ENCODE measurements around the gene ATP5PF. TPM values are rescaled to one million over a fixed set of nuclear protein-coding genes. Genes with fewer than 3 reads are reported as not detected.
"Not testable (repeated sequence)": the region's sequence is repeated elsewhere in the genome, so short reads cannot be mapped to it uniquely, and the experiment has no call there.

Gene ATP5PF
- total RNA-seq, 1 donor from 2014 or later, result 152 TPM

DNA sequence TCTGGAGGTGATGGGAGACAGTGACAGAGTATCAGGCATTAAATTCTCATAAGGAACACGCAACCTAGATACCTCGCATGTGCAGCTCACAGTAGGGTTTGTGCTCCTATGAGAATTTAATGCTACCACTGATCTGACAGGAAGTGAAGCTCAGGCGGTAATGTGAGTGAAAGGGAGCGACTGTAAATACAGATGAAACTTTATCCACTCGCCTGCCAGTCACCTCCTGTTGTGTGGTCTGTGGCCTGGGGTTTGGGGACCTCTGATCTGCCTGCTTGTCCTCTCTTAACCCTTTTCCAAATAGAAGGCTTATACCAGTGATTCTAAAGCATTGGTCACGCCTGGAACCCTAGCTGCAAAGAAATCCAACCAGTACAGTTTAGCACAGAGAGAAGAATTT is 15.4 kb upstream of the ATP5PF start:
- no peak for DNase-seq (ENCODE audit: low spot score)
- H3K27me3 Mint-ChIP-seq (ENCODE audit: insufficient read depth), result no peaks in the 10 kb centered on the region
- H3K4me3 Mint-ChIP-seq, result no peak overlapping the region
- H3K9me3 Mint-ChIP-seq, result no peaks in the 10 kb centered on the region
- H3K4me1 Mint-ChIP-seq (ENCODE audit: low read depth), result peaks cover 13% of the 10 kb centered on the region
- intact Hi-C loops (cut with micrococcal nuclease), result no loop called here
- H3K36me3 Mint-ChIP-seq (ENCODE audit: low read depth), result peaks cover 34% of the 10 kb centered on the region
- peak overlapping the region; percentile 71 for H3K27ac Mint-ChIP-seq

DNA sequence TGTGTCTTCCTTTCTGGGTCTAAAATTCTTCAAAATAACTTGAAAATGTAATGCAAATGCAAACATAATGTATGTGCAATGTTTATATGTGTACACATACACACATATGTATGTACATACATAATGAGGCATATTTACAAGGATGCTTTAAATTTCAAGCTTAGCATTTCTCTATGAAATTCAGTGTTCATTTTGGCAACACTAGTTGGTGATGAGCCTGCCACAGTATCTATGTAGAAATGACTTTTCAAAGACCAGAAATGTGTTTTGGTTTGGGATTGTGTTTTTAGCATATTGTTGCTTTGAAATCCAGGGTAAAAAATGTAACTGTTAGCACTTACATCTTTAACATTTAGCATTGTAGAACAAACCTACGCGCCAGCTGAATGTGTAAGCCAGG is 10.2 kb upstream of the ATP5PF start:
- no peak for DNase-seq (ENCODE audit: low spot score)
- Mint-ChIP-seq H3K36me3 (ENCODE audit: low read depth) (peaks cover 18% of the 10 kb centered on the region), H3K4me1 (ENCODE audit: low read depth) (peaks cover 2% of the 10 kb centered on the region)

DNA sequence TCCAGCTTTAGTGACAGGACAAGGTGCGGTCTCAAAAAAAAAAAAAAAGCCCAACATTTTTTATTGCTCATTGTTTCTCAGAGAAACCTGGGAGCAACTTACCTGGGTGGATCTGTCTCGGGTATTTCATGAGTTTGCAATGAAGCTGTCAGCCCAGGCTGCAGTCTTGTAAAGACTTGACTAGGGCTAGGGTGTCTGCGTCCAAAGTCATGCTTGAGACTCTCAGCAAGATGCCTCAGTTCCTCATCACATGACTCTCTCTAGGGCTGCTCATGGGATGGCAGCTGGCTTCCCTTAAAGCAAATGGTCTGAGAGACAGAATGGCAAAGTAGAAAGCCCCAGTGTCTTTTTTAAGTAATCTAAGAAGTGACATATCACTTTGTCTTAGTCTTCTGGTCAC is 8.2 kb upstream of the ATP5PF start:
- peaks cover 6% of the 10 kb centered on the region for H3K4me1 Mint-ChIP-seq (ENCODE audit: low read depth)
- H3K4me3 Mint-ChIP-seq, result no peak overlapping the region
- peaks cover 14% of the 10 kb centered on the region for H3K36me3 Mint-ChIP-seq (ENCODE audit: low read depth)
- no peak for DNase-seq (ENCODE audit: low spot score)
- H3K27ac Mint-ChIP-seq, result no peak overlapping the region
- intact Hi-C loops (cut with micrococcal nuclease), result no loop called here
- no peaks in the 10 kb centered on the region for H3K9me3 Mint-ChIP-seq
- no peaks in the 10 kb centered on the region for H3K27me3 Mint-ChIP-seq (ENCODE audit: insufficient read depth)

More for the DNA sequence above, 10.2 kb upstream of the ATP5PF start:
- Mint-ChIP-seq H3K27ac (no peak overlapping the region), H3K4me3 (no peak overlapping the region), H3K9me3 (no peaks in the 10 kb centered on the region), H3K27me3 (ENCODE audit: insufficient read depth) (no peaks in the 10 kb centered on the region)
- intact Hi-C loops (cut with micrococcal nuclease), result no loop called here

DNA sequence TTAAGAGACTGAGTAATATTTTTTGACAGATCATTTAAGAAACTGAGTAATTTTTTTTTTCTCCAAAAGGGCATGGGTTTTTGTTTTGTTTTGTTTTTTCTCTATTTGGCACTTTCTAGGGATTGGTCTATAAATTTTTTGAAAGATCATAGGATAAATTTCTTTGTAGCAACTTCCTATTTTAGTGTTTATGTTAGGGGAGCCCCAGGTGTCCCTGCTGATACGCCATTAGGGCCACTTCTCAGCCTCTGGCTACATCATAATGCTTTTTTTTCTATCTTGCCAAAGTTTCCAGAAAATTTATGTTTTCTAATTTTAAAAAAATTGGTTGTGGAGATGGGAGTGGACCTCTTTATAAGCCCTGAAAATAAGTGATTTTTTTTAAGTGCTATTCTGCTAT is 2.7 kb upstream of the ATP5PF start:
- Mint-ChIP-seq H3K27me3 (ENCODE audit: insufficient read depth) (no peaks in the 10 kb centered on the region), H3K9me3 (no peaks in the 10 kb centered on the region), H3K4me1 (ENCODE audit: low read depth) (peaks cover 39% of the 10 kb centered on the region), H3K4me3 (no peak overlapping the region), H3K27ac (no peak overlapping the region), H3K36me3 (ENCODE audit: low read depth) (peaks cover 9% of the 10 kb centered on the region)
- intact Hi-C loops (cut with micrococcal nuclease), result loop anchor here (2.0 to 10.0 kb wide), 2 partner anchors 19 to 127 kb away; no protein-coding TSS in a partner anchor
- DNase-seq (ENCODE audit: low spot score), result no peak

DNA sequence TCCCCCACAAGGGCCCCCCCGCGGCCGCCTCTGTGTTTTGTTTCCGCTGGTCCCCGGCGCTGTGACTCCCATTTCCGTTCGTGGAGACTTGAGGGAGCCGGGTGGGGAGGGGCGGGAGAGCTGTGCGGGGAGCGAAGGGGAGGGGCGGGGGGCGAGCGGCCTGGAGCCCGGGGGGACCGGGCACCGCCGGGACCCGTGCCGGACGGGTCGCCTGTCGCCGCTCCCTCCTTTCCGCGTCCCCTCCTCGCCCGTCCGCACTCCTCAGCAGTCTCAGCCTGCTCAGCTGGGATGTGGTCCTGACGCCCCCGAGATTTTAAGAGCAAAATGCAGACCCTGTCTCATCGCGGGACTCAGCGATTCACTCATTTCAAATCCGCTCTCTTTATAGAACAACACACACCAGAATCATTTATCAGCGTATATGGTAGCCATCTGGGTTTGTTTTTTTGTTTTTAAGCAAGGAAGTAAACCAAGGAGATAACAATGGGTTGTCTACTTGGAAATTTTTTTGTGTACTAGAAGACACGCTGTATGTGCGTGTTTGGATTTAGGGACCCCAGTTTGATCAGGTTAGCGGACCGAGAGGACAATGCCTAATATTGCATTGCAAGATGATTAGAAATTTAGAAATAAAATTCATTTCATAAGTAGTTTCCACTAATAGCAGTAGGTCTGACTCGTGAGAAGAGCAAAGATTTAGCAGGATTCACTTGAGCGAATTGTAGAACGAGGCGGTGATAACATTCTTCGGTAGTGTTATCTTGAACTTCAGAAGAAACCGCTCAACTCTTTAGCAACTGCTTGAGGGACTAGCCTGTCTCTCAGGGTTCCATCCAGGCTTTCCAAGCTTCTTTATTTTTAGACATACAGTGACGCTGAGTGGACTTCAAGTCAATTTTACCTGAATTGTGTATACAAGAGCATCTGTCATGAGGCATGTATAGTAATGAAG is 1.2 kb upstream of the ATP5PF start:
- no peaks in the 10 kb centered on the region for H3K9me3 Mint-ChIP-seq
- peak overlapping the region; percentile 92 for H3K27ac Mint-ChIP-seq
- H3K4me3 Mint-ChIP-seq, result peak overlapping the region; percentile 97
- peak; percentile 68 for DNase-seq (ENCODE audit: low spot score)
- peaks cover 5% of the 10 kb centered on the region for H3K36me3 Mint-ChIP-seq (ENCODE audit: low read depth)
- no peaks in the 10 kb centered on the region for H3K27me3 Mint-ChIP-seq (ENCODE audit: insufficient read depth)
- peaks cover 39% of the 10 kb centered on the region for H3K4me1 Mint-ChIP-seq (ENCODE audit: low read depth)
- intact Hi-C loops (cut with micrococcal nuclease), result loop anchor here (1.0 to 10.0 kb wide), 7 partner anchors 21 to 434 kb away; partner anchors contain the start of gene APP

DNA sequence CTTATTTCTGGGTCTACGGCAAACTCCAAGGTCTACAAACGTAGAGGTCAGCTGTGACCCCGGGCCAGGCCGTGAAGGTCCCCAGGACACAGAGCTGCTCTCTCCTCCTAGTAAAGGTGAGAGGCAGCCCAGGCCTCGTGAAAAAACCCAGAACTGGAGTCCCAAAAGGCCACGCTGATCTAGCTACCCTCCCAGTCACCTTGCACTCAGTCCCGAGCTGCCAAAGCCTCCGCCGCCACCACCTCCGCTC is 125 bp downstream of the ATP5PF start:
- Mint-ChIP-seq H3K36me3 (ENCODE audit: low read depth) (peaks cover 8% of the 10 kb centered on the region), H3K4me3 (peak overlapping the region; percentile 97), H3K4me1 (ENCODE audit: low read depth) (peaks cover 43% of the 10 kb centered on the region), H3K9me3 (no peaks in the 10 kb centered on the region), H3K27me3 (ENCODE audit: insufficient read depth) (no peaks in the 10 kb centered on the region), H3K27ac (peak overlapping the region; percentile 100)
- intact Hi-C loops (cut with micrococcal nuclease), result loop anchor here (1.0 to 10.0 kb wide), 8 partner anchors 26 to 1307 kb away; partner anchors contain the start of gene JAM2
- no peak for DNase-seq (ENCODE audit: low spot score)

DNA sequence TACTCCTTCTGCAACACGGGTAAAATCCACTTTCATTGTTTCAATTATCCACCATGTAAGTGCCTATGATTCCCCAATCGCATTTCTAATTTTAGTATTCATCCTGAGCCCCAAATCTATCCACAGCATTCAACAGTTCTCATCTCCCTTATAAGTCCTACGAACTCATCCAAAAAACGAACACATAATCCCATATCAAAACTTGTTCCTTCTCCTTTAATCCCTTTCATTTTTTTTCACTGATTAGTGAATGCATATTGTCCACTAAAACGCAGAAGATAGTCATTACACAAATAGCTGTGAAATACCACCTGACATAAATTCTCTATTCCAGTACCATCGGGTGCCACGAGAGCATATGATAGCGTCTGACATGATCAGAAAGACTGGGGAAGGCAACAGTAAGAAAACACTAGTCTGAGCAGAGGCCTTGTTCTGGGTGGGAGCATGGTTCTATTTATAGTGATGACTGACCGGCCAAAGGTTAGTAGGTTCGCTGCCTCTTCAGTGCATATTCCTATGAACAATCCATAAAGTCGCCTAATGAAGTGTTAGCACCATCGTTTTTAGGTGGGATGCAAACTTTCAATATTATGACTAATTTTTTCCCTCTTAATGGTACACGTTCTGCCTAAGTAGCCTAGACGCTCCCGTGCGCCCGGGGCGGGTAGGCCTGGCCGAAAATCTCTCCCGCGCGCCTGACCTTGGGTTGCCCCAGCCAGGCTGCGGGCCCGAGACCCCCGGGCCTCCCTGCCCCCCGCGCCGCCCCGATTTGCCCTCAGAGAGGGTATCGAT is 648 bp downstream of the ATP5PF start:
- intact Hi-C loops (cut with micrococcal nuclease), result loop anchor here (1.0 to 10.0 kb wide), 8 partner anchors 25 to 1307 kb away; partner anchors contain the start of gene JAM2
- Mint-ChIP-seq H3K27me3 (ENCODE audit: insufficient read depth) (no peaks in the 10 kb centered on the region), H3K4me3 (peak overlapping the region; percentile 97), H3K4me1 (ENCODE audit: low read depth) (peaks cover 43% of the 10 kb centered on the region), H3K27ac (peak overlapping the region; percentile 100), H3K9me3 (no peaks in the 10 kb centered on the region), H3K36me3 (ENCODE audit: low read depth) (peaks cover 13% of the 10 kb centered on the region)
- DNase-seq (ENCODE audit: low spot score), result no peak

DNA sequence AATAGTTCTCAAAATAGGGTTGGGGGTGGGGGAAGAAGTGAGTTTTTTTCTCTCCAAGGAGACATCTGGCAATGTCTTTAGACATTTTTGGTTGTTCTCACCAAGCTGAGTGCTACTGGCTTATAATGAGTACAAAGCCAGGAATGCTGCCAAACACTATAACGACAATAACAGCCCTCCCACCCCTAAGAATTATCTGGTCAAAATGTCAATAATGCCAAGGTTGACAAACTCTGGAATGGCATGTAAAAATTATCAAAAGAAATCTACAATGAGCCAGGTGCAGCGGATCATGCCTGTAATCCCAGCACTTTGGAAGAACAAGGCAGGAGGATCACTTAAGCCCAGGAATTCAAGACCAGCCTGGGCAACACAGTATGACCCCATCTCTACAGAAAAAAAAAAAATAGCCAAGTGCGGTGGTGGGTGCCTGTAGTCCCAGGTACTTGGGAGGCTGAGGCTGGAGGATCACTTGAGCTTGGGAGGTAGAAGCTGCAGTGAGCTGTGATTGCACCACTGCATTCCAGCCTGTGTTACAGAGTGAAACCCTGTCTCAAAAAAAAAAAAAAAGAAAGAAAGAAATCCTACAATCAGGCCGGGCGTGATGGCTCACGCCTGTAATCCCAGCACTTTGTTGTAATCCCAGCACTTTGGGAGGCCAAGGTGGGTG is 2.5 kb downstream of the ATP5PF start:
- no peak for DNase-seq (ENCODE audit: low spot score)
- intact Hi-C loops (cut with micrococcal nuclease), result loop anchor here (5.0 to 10.0 kb wide), 2 partner anchors 133 to 1305 kb away; no protein-coding TSS in a partner anchor
- H3K36me3 Mint-ChIP-seq (ENCODE audit: low read depth), result peaks cover 26% of the 10 kb centered on the region
- peak overlapping the region; percentile 20 for H3K4me3 Mint-ChIP-seq
- H3K9me3 Mint-ChIP-seq, result no peaks in the 10 kb centered on the region
- no peaks in the 10 kb centered on the region for H3K27me3 Mint-ChIP-seq (ENCODE audit: insufficient read depth)
- H3K4me1 Mint-ChIP-seq (ENCODE audit: low read depth), result peaks cover 39% of the 10 kb centered on the region
- no peak overlapping the region for H3K27ac Mint-ChIP-seq

DNA sequence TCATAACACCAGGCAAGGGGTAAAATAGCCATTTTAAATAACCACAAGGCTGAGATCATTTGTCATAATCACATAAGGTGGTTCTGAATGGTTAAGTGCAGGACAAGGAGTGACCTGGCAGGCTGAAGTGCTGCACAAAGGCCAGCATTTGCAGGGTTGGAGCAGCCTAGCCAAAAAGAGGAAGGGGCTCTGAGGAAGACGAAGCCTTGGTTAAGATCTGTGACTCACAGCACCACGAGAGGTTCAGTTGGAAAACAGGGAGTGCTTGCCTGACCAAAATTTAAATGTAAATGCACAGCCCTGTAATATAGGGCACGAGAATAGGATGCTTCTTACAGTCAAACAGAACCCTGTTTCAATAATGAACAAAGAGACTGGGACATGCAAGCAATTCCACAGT is 12.1 kb downstream of the ATP5PF start:
- H3K27me3 Mint-ChIP-seq (ENCODE audit: insufficient read depth), result no peaks in the 10 kb centered on the region
- H3K4me3 Mint-ChIP-seq, result no peak overlapping the region
- intact Hi-C loops (cut with micrococcal nuclease), result no loop called here
- no peaks in the 10 kb centered on the region for H3K9me3 Mint-ChIP-seq
- peaks cover 33% of the 10 kb centered on the region for H3K36me3 Mint-ChIP-seq (ENCODE audit: low read depth)
- H3K27ac Mint-ChIP-seq, result no peak overlapping the region
- DNase-seq (ENCODE audit: low spot score), result no peak
- H3K4me1 Mint-ChIP-seq (ENCODE audit: low read depth), result peaks cover 5% of the 10 kb centered on the region

DNA sequence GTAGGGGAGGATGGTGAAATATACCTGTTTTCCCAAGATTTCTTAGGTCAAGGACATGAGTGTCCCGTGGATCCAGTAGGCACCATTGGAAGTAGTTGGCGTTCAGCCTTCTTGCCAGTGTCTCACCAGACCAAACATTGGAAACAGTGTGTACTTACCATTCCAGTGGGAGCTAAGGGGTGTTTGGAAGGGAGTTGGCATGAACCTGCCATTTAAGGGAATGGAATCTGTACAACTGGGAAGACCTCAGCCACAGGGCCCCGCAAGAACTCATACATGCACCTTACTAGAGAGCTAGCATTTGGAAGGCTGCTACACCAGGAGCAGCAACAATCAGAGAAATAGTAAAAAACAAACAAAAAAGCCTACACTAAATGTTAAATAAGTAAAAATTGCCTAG is 12.7 kb downstream of the ATP5PF start:
- intact Hi-C loops (cut with micrococcal nuclease), result no loop called here
- Mint-ChIP-seq H3K36me3 (ENCODE audit: low read depth) (peaks cover 31% of the 10 kb centered on the region), H3K9me3 (no peaks in the 10 kb centered on the region), H3K27me3 (ENCODE audit: insufficient read depth) (no peaks in the 10 kb centered on the region), H3K4me3 (no peak overlapping the region), H3K27ac (no peak overlapping the region), H3K4me1 (ENCODE audit: low read depth) (peaks cover 5% of the 10 kb centered on the region)
- DNase-seq (ENCODE audit: low spot score), result no peak

DNA sequence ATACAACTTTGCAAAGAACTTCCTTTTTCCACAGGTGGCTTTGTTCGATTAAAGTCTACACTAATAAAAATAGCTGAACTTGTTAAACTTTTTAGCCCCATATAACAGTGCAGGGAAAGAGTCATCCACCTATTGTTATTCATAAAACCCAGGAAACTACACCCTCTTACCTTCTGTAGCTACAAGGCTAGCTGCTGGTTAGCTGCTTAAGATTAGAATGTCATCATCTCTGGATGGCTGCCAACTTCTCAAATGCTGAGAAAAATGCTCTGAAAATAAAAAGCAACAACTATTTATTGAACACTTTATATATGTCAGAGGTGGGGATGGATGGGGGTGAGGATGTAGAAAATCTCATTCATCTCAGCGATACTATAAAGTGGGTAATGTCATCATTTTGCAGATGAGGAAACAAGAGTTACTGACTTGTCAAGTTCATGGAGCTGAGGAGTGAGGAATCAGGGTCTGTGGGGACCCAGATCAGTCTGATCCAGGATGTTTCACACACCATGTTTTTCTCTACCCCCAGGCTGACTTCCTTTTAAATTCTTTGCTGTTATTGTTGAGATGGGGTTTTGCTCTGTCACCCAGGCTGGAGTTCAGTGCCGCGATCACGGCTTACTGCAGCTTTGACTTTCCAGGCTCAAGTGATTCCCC is 17.1 kb downstream of the ATP5PF start:
- Mint-ChIP-seq H3K27ac (no peak overlapping the region), H3K36me3 (ENCODE audit: low read depth) (peaks cover 11% of the 10 kb centered on the region), H3K4me1 (ENCODE audit: low read depth) (peaks cover 4% of the 10 kb centered on the region), H3K4me3 (no peak overlapping the region), H3K27me3 (ENCODE audit: insufficient read depth) (no peaks in the 10 kb centered on the region), H3K9me3 (no peaks in the 10 kb centered on the region)
- intact Hi-C loops (cut with micrococcal nuclease), result no loop called here
- no peak for DNase-seq (ENCODE audit: low spot score)

DNA sequence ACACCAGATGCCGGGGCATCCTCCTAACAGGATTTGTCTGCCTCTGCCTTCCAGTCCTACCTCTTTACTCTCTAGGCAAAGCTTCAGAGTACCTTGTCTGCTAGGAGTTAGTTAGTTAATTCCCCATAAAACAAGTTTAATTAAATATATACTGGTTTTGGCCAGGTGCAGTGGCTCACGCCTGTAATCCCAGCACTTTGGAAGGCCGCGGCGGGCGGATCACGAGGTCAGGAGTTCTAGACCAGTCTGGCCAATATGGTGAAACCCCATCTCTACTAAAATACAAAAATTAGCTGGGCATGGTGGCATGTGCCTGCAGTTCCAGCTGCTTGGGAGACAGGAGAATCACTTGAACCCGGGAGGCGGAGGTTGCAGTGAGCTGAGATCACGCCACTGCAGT is 20.6 kb downstream of the ATP5PF start:
- H3K4me3 Mint-ChIP-seq; H3K4me1 Mint-ChIP-seq (ENCODE audit: low read depth); intact Hi-C loops (cut with micrococcal nuclease); H3K9me3 Mint-ChIP-seq; H3K27me3 Mint-ChIP-seq (ENCODE audit: insufficient read depth); H3K36me3 Mint-ChIP-seq (ENCODE audit: low read depth); DNase-seq (ENCODE audit: low spot score): not testable (repeated sequence)
- peak overlapping the region; percentile 46 for H3K27ac Mint-ChIP-seq

All from activated T-helper 1 cell treated with anti-CD3 and anti-CD28 coated beads, Interleukin-12 subunit alpha, Interleukin-12 subunit beta, Interleukin-2, Interleukin-4 antibody, amounts not matched to agents 30 ng/mL and 10 ng/mL and 1 ng/mL, durations not matched to agents 14 hours and 24 hours and 36 hours (primary cell).